Epithelial cell of esophagus (primary cell): ENCODE measurements around the gene MYO18A.

Experiments
- DNase-seq: peaks from one replicate; pipeline ENCODE4 v3.0.0; 2010; ENCODE audit warnings: low read depth
- H3K4me3 ChIP-seq: 2 replicates; pipeline ENCODE4 v1.5.1; 2011; ENCODE audit warnings: mild to moderate bottlenecking, low read length, control low read depth
- CTCF ChIP-seq: IDR thresholded peaks from 2 replicates; pipeline ENCODE4 v1.5.1; 2011; ENCODE audit warnings: low read depth, mild to moderate bottlenecking, low read length, control low read depth, inconsistent platforms; ENCODE audit not compliant: insufficient read depth; ENCODE audit errors: missing control alignments

Gene MYO18A

GRCh38 chr17:29131814-29132682 lies 48.1 kb downstream of the MYO18A start:
- no peak for DNase-seq
- H3K4me3 ChIP-seq: no peak overlapping the region
- no peak for TF ChIP-seq CTCF

GRCh38 chr17:29129731-29130130 lies 50.5 kb downstream of the MYO18A start:
- no peak for DNase-seq
- TF ChIP-seq CTCF: no peak
- H3K4me3 ChIP-seq: no peak overlapping the region

GRCh38 chr17:29127840-29128239 lies 52.4 kb downstream of the MYO18A start:
- TF ChIP-seq CTCF: no peak
- no peak for DNase-seq
- no peak overlapping the region for H3K4me3 ChIP-seq

- TF ChIP-seq CTCF: no peak
- no peak overlapping the region for H3K4me3 ChIP-seq
- DNase-seq: no peak
Observed at GRCh38 chr17:29126268-29126930, 53.8 kb downstream of the MYO18A start.

DNA sequence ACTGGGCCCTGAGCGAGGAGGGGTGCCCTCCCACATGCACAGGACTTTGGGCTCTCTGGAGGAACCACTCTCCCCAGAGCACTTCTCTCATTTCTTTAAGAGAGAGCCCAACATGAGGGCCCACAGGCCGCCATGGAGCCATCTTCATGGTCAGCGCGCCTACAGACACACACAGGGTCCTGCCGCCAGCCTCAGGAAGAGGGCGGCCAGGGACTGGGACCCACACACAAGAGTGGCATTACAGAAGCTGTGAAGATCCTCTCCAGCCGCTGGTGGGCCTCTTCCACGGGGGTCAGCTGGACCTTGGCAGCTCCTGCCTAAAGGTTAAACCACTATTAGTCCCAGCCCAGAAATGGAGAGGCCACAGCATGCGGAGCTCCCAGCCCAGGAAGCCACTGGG lies 54.5 kb downstream of the MYO18A start:
- no peak for DNase-seq
- TF ChIP-seq CTCF: no peak
- no peak overlapping the region for H3K4me3 ChIP-seq

- DNase-seq: no peak
- TF ChIP-seq CTCF: no peak
- no peak overlapping the region for H3K4me3 ChIP-seq
Observed at GRCh38 chr17:29124925-29125273, 55.3 kb downstream of the MYO18A start.
